ENCODE data around the gene MBD5.
A peak's percentile ranks its signal among the peaks of the same experiment; 100 is the strongest.

The MBD5 gene

DNA sequence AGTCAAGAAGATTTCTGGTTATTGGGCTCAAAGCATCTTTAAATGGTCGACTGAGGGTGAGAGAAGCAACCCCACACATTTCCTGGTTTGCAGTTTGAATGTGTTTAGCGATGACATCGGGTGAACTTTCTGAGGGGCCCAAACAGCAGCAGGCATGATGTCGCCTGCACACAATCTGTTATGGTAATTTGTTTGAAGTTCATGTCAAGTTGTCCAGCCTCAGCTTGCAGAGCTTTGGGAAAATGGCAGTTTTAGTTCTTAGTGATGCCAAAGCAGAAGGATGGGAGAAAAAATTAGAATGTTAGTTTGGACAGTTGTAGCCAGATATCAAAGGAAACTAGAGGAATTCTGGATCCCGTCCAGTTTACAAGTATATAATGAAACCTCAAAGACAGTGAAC is 284.6 kb downstream of the MBD5 start:
- no peak for DNase-seq (ENCODE audit: low spot score)

DNA sequence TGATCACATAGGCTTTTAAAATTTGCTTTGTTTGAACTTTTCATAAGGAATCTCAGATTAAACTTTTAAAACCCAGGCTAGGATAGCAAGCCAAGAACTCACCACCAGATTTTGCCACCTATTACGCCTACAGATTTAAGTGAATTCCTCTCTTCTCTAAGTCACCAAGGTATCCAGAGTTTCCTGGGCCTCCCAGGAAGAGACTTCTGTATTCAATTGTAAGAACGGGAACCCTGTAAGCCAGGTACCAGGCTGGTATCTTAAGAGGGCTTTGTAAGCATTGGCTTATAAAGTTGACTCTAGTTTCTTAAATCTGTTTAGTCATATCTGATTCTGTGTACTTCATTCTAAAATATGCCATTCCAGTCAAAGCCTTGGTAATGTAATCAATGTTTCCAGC is 285.1 kb downstream of the MBD5 start:
- DNase-seq (ENCODE audit: low spot score) = no peak

DNA sequence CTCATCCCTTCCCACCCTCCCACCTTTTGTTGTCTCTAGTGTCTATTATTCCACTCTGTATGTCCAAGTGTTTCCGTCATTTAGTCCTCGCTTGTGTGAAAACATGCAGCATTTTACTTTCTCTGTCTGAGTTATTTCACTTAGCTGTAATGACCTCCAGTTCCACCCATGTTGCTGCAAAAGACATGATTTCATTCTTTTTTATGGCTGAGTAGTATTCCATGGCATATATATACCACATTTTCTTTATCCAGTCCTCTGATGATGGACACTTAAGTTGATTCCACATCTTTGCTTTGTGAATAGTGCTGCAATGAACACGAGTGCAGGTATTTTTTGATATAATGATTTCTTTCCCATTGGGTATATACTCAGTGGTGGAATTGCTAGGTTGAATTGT is 296.7 kb downstream of the MBD5 start:
- no peak for DNase-seq (ENCODE audit: low spot score)

DNA sequence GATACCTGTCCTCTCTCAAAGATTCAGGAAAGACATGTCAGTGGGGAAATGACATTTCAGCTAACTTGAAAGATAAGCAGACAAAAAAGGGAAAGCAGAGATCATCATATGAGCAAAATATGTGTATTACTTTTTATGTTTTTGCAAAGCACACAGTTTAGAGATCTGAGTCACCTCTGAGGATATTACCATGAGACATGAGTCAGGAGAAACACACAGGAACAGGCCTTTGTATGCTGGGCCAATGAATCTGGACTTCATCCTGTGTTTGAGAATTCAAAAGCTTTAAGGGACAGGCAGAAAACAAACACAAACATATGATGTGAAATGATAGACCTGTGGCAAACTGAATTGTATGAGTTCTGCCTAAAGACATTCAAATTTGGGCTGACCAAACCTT is 317.6 kb downstream of the MBD5 start:
- no peak for DNase-seq (ENCODE audit: low spot score)

DNA sequence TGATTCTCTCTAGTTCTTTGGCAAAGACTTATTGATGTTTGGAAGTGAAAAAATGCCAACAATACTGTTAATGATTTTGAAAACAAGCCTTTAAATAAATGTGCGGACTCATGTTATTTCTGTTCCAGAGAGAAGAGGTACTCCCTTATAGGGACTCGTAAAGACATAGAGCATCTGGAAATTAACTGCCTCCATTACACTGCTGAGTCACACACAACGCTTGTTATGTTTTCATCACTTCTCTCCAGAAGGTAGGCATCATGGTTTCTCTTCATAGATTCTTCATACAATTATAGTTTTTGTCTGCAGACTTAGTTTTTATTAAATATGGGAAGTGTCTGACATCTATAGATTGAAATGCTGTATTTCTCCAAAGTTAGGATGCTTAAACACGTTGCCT is 321.2 kb downstream of the MBD5 start:
- no peak for DNase-seq (ENCODE audit: low spot score)

DNA sequence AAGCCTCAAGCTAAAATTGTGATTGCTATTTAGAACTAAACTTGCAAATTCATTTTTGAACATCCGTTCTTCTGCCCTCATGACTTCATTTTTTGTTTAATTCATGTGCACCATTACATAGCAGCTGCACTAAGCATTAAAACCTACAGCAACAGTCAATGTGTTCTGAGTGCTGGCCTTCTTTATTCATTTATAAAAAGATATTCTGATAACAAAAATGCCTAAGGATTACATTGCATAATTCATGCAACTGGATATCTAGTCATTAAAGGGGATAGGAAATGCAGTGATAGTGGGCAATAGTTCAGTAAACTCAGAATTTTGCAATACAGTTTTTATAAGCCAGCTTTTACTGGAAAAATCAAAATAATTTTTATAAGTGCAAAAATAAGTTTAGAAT is 329.3 kb downstream of the MBD5 start:
- DNase-seq (ENCODE audit: low spot score) = no peak

DNA sequence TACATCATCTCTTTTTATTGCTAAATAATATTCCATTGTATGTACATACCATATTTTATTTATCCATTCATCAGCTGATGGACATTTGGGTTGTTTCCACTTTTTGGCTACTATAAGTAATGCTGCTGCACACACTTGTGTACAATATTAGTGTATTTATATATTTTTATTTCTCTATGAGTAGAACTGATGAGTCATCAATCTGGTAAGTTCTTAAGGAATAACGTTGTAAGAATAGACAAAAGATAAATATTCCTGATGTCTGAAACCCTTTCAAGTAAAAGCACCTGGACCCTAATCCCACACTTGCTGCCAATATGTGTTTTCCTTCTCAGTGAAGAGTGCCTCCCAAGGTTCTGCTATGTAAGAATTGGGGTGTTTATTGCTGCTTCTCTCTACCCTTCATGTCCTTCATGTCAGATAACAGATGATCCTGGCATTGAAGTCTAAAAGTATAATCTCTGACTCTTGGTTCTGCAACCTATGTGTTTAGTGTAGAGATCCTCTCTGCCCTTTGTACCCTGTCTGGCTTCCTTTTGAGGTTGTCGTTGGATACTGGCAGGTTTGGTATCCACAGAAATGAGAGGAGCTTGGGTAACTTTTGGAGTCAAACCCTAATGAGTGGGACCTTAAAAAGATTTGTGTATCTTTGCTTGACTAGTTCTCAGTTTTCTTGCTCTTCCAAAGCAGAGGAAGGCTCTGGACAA is 330.7 kb downstream of the MBD5 start:
- no peak for DNase-seq (ENCODE audit: low spot score)

DNA sequence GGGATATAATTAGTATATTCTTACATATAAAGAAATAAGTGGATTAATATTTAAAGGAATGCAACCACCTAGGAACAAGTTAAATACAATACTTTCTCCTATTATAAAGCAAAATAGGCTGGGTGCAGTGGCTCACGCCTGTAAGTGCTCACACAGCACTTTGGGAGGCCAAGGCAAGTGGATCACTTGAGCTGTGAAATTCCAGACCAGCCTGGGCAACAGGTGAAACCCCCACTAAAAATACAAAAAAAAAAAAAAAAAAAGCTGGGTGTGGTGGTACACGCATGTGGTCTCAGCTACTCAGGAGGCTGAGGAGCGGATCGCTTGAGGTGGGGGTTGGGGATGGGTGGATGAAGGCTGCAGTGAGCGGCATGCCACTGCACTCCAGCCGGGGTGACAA is 337.5 kb downstream of the MBD5 start:
- no peak for DNase-seq (ENCODE audit: low spot score)

DNA sequence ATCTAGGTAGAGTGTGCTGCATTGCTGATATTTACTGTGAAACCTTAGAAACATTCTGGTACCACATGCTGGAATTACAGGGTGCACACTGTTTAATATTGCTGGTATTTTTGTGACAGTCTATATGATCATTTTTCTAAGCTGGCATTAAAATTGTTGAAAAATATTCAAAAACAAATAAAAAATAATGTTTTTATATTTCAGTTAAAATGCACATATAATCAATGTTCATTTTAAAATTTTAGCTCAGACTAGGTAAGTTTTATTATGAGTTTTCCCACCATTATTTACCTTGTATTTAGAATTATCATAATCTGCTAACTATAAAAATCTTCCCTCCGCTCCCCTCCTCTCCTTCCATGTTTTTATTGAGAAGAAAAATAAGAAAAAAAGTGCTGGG is 339.8 kb downstream of the MBD5 start:
- DNase-seq (ENCODE audit: low spot score) = no peak

DNA sequence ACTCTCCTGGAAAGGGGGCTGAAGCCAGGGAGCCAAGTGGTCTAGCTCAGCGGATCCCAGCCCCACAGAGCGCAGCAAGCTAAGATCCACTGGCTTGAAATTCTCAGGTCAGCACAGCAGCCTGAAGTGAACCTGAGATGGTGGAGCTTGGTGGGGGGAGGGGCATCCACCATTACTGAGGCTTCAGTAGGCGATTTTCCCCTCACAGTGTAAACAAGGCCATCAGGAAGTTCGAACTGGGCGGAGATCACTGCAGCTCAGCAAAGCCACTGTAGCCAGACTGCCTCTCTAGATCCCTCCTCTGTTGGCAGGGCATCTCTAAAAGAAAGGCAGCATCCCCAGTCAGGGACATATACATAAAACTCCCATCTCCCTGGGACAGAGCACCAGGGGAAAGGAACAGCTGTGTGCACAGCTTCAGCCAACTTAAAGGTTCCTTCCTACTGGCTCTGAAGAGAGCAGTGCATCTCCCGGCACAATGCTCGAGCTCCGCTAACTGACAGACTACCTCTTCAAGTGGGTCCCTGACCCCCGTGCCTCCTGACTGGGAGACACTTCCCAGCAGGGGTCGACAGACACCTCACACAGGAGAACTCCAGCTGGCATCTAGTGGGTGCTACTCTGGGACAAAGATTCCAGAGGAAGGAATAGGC is 341.4 kb downstream of the MBD5 start:
- no peak for DNase-seq (ENCODE audit: low spot score)

DNA sequence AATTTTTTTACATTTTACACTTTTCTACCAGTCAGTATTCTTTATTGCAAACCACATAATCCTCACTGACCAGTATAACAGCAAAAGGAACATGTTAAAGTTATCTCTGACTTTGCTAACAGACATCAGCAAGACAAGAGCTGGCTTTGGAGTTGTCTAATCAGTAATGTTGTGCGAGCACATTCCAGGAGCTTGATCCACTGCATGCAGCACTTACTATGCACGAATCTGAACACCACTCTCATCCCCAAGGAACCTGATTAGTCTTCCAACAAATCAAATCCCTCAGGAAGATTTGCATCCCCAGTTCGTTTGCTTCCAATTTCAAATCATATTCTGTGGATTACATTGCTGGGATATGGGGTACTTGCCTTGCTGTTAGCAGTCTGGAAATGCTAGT is 354.3 kb downstream of the MBD5 start:
- DNase-seq (ENCODE audit: low spot score) = no peak

DNA sequence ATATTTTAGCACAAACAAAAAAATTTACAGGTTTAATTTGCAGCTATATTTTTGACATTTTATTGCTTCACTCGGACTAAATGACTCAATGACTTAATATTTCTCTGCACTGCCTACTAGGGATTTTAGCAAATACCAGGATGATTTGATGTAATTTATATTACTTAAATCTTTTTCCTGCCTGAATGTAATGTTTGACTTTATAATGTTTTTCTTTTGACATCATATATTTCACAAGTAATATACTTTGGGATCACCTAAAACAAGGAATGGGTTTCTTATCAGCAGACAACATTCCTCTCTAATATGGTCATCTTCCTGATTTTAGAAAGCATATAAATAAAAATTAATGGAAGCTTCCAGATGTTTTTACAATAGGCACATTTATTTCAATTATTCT is 370.4 kb downstream of the MBD5 start:
- no peak for DNase-seq (ENCODE audit: low spot score)

DNA sequence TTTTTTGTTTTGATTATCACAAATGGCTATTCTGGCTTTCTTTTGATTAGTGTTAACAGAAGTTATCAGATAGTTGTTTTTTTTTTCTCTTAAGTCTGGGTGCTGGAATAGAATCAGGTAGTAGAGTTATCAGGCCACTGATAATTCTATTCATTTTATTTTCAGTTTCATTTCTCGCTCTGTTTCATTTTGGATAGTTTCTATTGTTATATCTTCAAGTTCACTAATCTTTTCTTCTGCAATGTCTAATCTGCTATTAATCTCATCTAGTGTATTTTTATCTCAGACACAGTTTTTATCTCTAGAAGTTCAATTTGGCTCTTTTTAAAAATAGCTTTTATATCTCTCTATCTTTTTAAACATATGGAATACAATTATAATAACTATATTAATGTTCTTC is 381.9 kb downstream of the MBD5 start:
- DNase-seq (ENCODE audit: low spot score) = no peak

DNA sequence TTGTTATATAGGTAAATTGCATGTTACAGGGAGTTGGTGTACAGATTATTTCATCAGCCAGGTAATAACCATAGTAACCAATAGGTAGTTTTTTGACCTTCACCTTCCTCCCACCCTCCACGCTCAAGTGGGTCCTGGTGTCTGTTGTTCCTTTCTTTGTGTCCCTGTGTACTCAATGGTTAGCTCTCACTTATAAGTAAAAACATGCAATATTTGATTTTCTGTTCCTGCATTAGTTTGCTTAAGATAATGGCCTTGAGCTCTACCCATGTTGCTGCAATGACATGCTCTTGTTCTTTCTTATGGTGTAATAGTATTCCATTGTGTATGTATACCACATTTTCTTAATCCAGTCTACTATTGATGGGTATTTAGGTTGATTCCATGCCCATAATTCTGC is 390.0 kb downstream of the MBD5 start:
- DNase-seq (ENCODE audit: low spot score) = no peak

DNA sequence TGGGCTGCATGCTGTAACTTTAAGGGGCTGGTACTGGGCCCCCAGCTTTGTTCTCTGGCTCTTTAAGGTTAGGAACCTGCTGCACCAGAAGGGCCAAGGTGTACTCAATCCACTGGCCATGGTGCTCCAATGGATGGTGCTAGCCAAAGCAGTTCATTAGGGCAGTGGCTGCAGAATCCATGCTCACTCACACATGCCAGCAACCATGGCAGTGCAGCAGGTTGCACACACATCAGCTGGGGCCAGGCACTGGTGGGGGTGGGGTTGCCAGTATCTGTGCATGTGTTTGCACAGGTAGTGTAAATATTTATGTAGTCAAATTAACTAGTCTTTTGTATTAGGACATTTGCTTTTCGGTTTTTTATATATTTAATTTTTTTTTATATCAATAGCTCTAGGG is 395.4 kb downstream of the MBD5 start:
- DNase-seq (ENCODE audit: low spot score) = no peak

DNA sequence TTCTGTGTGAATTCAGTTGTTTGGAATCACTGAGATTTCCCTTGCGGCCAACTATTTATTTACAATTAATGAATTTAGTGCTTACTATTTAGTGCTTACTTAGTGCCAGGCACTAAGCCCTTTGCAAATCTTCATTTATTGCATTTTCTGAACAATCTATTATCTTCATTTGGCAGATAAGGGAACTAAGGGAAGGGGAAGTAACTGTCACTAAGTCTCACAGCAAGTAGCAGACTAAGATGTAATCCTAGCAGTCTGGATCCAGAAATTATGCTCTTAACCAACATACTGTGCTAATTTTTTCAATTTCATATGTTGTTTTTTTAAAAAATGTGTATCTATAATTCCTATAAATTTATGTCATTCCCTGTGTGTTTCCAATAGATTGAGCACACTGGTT is 409.2 kb downstream of the MBD5 start:
- no peak for DNase-seq (ENCODE audit: low spot score)

DNA sequence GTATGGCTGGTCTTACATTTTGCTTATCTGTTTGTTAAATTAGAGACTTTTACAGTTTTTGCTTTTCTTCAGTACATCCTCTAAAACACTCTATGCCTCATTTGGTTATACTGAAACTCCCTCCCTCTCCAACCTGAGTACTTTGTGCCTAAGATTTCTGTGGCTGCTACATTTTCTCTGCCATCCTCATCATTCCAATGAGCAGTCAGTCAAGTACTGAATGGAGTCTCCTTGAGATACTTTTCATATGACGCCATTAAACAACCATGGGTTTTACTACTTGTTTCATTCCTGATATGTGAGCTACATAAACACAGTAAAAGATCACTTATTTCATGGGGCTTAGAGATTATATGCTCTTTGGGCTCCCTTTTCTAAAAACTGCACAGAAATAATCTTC is 427.0 kb downstream of the MBD5 start:
- no peak for DNase-seq (ENCODE audit: low spot score)

DNA sequence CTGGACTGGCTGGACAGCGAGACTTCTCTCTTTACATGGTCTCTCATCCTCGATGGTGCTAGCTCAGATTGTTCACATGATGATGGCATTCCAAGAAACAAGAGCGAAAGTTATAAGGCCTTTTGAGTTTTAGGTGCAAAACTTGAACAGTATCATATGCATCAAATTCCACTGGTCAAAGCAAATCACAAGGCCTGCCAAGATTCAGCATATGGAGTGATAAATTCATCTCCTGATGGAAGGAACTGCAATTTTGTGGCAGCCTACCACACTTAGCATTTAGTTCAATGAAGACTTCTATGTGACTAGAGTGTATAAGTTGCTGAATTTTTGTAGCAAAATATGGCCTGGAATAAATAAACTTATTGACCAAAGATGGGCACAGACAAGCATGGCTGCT is 429.6 kb downstream of the MBD5 start:
- DNase-seq (ENCODE audit: low spot score) = no peak

DNA sequence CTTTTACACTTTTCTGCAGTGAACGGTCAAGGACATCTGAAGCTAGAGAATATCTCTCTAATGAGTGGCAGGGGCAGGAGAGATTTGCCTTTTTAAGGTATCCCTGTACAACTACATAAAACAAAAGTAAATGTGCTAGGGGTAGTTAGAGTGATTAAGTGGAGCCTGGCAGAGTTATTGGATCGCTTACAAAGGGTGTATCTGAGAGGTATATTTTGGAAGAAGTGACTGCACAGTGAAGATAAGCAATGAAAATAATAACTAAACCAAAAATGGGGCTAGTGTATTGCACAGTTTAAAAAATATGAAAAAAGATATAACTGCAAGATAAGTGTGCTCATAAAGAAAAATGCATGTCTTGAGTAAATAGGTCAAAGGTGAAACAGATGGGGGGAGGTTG is 430.2 kb downstream of the MBD5 start:
- DNase-seq (ENCODE audit: low spot score) = no peak

DNA sequence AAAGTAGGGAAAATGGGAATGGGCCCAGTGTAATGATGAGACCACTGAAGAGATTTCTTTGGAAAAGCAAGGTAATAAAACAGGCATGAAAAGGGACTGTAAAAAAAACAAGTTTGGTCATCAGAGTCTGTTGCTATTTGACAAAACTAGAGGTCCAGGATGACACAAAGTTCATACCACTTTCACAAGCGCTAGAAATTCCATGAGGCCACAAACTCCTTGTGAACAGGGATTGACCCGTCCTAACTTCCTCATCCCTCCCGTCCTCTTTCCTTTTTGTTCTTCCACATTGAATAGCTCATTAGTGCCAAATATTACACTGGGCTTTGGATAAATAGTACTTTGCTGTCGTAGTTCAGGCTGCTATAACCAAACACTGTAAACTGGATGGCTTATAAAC is 434.9 kb downstream of the MBD5 start:
- DNase-seq (ENCODE audit: low spot score) = no peak

DNA sequence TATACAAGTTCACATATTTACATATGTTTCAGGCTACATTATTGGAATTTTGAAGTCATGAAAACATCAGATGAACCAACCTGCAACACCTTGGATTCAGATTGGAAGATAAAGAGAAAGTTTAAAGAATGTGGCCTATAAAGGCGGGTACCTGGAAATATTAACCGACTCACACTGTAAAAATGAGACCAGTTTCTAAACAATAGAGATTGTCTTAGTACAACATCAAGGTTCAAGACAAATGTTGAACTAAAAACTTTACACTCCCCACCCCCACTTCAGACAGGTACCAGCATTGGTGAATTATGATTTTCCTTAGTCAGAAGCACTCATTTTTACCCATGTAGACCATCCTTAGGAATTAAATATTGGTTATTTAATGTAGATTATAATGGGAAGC is 437.3 kb downstream of the MBD5 start:
- DNase-seq (ENCODE audit: low spot score) = no peak

DNA sequence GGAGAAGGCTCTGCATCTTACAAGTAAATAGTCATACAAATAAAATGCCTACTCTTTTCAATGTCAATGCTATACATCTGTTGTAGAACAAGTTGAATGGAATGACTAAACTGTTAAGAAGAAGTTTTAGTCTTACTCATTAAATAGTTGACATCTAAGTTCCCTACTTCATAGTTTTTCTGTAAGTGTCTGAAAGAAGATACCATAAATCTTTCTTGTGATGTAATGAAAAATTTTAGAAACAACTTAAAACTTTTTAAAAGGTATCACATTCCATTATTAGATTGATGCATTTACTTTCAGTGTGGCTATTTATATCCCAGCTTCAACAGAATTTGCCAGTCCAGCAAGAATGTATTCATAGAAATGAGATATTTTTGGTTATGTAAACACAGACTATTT is 438.5 kb downstream of the MBD5 start:
- DNase-seq (ENCODE audit: low spot score) = peak; percentile 30

DNA sequence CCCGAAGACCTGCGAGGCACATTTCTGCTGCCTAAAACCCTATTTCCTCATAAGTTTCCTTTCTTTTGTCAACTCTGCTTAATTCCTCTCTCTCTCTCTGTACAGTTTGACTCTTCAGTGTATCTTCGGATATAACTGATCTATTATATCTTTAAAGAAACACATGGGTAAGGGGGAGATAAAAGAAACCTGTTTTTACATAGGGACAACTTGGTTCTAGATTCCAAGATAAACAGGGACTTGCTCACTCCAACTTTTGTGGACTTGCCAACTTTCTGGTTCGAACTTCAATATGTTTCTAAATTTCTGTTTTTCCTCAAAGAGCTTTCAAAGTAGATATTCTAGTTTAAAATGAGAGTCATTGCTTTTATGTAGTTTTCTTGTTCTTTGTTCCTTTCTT is 441.0 kb downstream of the MBD5 start:
- no peak for DNase-seq (ENCODE audit: low spot score)

DNA sequence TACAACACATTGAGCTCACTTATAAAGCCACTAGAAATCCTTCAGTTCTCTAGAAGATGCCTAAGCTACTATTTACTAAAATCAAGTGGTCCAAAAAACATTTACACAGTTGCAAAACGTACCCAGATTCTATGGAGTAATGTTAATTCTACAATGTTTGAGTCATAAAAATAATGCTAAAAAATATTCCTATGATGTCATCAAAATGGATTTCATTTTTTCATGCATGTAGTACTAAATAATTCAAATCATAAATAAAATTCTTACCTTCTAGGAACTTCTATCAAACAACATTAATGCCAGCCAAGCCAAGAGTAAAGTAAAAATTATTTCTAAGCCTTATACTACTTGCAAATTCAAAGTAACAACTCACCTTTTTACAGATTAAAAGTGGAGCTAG is 454.7 kb downstream of the MBD5 start:
- DNase-seq (ENCODE audit: low spot score) = no peak

Data from activated CD4-positive, alpha-beta T cell treated with anti-CD3 and anti-CD28 coated beads, Interleukin-2, Interleukin-4, amounts not matched to agents 100 ng/mL and 50 ng/mL, durations not matched to agents 16 hours and 8 hours (primary cell).